HFF-Myc (cell line): ENCODE measurements around the gene CPSF7.
"Not testable (repeated sequence)": the region's sequence is repeated elsewhere in the genome, so short reads cannot be mapped to it uniquely, and the experiment has no call there.

ENCODE experiments used
- DNase-seq: peaks from one replicate; pipeline ENCODE4 v3.0.0-alpha.2; 2011; ENCODE audit warnings: low read depth; ENCODE audit errors: extremely low read depth
- H3K4me3 ChIP-seq: replicated peaks from 2 replicates; pipeline ENCODE4 v1.5.1; 2011; ENCODE audit warnings: low read depth, mild to moderate bottlenecking, control low read depth, low read length
- CTCF ChIP-seq: IDR thresholded peaks from 2 replicates; pipeline ENCODE4 v1.5.1; 2012; ENCODE audit warnings: mild to moderate bottlenecking, low read depth, low read length, control low read depth; ENCODE audit errors: missing control alignments

The CPSF7 gene

GRCh38 chr11:61442616-61443015 lies 12.8 kb upstream of the CPSF7 start:
- DNase-seq: no peak
- TF ChIP-seq CTCF: no peak

GRCh38 chr11:61439615-61440014 lies 9.8 kb upstream of the CPSF7 start:
- no peak for DNase-seq
- H3K4me3 ChIP-seq: no peak overlapping the region
- no peak for TF ChIP-seq CTCF

More at GRCh38 chr11:61442616-61443015, 12.8 kb upstream of the CPSF7 start:
- no peak overlapping the region for H3K4me3 ChIP-seq

- DNase-seq: no peak
- H3K4me3 ChIP-seq: no peak overlapping the region
- no peak for TF ChIP-seq CTCF
Observed at GRCh38 chr11:61437496-61437895, 7.7 kb upstream of the CPSF7 start.

- peak overlapping the region; percentile 85 for H3K4me3 ChIP-seq
- DNase-seq: not testable (repeated sequence)
Observed at GRCh38 chr11:61430839-61431238, 1.1 kb upstream of the CPSF7 start.

GRCh38 chr11:61429346-61429690 lies 457 bp downstream of the CPSF7 start:
- DNase-seq: no peak
- no peak for TF ChIP-seq CTCF
- H3K4me3 ChIP-seq: peak overlapping the region; percentile 85

- DNase-seq: no peak
- no peak for TF ChIP-seq CTCF
- H3K4me3 ChIP-seq: no peak overlapping the region
Observed at GRCh38 chr11:61425367-61426131, 4.2 kb downstream of the CPSF7 start.

- no peak for DNase-seq
- TF ChIP-seq CTCF: no peak
- H3K4me3 ChIP-seq: no peak overlapping the region
Observed at GRCh38 chr11:61422226-61422625, 7.5 kb downstream of the CPSF7 start.
